ENCODE data around the gene MAST3.

GRCh38 chr19:18117692-18118378, 20.3 kb downstream of the MAST3 start:
- TF ChIP-seq POLR2A (IDR thresholded peaks at IDR 0.05; ENCODE audit: low read depth, low read length): no peak
- TF ChIP-seq POLR2AphosphoS5 (IDR thresholded peaks at IDR 0.05; ENCODE audit: insufficient read depth, low read depth, low read length): no peak

All from endothelial cell of umbilical vein (primary cell).